GM21825 (cell line): ENCODE measurements around the gene GARIN3.
"Not testable (repeated sequence)": the region's sequence is repeated elsewhere in the genome, so short reads cannot be mapped to it uniquely, and the experiment has no call there.

Experiments
- ATAC-seq: cut with Tn5 transposase; IDR thresholded peaks from one replicate; pipeline ENCODE4 v1.9.1; 2021; ENCODE audit warnings: mild to moderate bottlenecking, moderate library complexity; ENCODE audit not compliant: unreplicated experiment

Gene GARIN3

GRCh38 chr5:157166214-157167213 is at the start of gene GARIN3:
GARIN3 (minus strand) TSS chr5:157166264; CDS start chr5:157166168, 96 bp downstream.
- no peak for ATAC-seq

GRCh38 chr5:157215514-157216167 is 49.6 kb upstream of the GARIN3 start:
- ATAC-seq: no peak

GRCh38 chr5:157214861-157215513 is 48.9 kb upstream of the GARIN3 start:
- ATAC-seq: peak; percentile 42

- no peak for ATAC-seq
These were observed 48.4 kb upstream of the GARIN3 start for GRCh38 chr5:157214415-157214814.

GRCh38 chr5:157213527-157214243 is 47.6 kb upstream of the GARIN3 start:
- ATAC-seq: no peak

GRCh38 chr5:157212307-157212706 is 46.2 kb upstream of the GARIN3 start:
- no peak for ATAC-seq

- not testable (repeated sequence) for ATAC-seq
These were observed 44.6 kb upstream of the GARIN3 start for GRCh38 chr5:157210652-157211051.

- ATAC-seq: no peak
These were observed 39.6 kb upstream of the GARIN3 start for GRCh38 chr5:157205708-157206107.

- no peak for ATAC-seq
These were observed 38.7 kb upstream of the GARIN3 start for GRCh38 chr5:157204765-157205164.

GRCh38 chr5:157203417-157203816 is 37.4 kb upstream of the GARIN3 start:
- ATAC-seq: no peak

GRCh38 chr5:157201857-157202256 is 35.8 kb upstream of the GARIN3 start:
- no peak for ATAC-seq

GRCh38 chr5:157198277-157198986 is 32.4 kb upstream of the GARIN3 start:
- no peak for ATAC-seq

- ATAC-seq: no peak
These were observed 31.0 kb upstream of the GARIN3 start for GRCh38 chr5:157197086-157197485.

- no peak for ATAC-seq
These were observed 30.0 kb upstream of the GARIN3 start for GRCh38 chr5:157196045-157196444.

- no peak for ATAC-seq
These were observed 27.8 kb upstream of the GARIN3 start for GRCh38 chr5:157193699-157194424.

GRCh38 chr5:157189223-157189622 is 23.2 kb upstream of the GARIN3 start:
- ATAC-seq: peak; percentile 85

- ATAC-seq: no peak
These were observed 22.2 kb upstream of the GARIN3 start for GRCh38 chr5:157188270-157188669.

GRCh38 chr5:157187046-157187754 is 21.1 kb upstream of the GARIN3 start:
- ATAC-seq: no peak
